ENCODE results near the gene AHR.

AHR gene

GRCh38 chr7:17298102-17298839 lies at the start of gene AHR:
TSS of gene AHR (plus strand) at chr7:17298652. CDS start at chr7:17299265, 613 bp downstream.
- DNase-seq, result peak; percentile 90

DNA sequence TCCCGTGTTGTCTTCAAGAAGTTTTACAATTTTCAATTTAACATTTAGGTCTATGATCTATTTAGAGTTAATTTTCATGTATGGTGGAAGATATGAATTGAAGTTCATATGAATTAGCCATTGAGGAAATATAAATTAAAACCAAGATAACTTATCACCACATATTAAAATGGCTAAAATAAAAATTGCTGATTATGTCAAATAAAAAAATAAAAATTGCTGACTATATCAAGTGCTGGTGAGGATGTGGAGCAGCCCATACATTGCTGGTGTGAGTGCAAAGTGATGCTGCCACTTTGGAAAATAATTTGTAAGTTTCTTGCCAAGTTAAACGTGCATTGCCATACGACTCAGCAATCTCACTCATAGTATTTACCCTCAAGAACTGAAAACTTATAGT lies 44.6 kb upstream of the AHR start:
- DNase-seq, result no peak

DNA sequence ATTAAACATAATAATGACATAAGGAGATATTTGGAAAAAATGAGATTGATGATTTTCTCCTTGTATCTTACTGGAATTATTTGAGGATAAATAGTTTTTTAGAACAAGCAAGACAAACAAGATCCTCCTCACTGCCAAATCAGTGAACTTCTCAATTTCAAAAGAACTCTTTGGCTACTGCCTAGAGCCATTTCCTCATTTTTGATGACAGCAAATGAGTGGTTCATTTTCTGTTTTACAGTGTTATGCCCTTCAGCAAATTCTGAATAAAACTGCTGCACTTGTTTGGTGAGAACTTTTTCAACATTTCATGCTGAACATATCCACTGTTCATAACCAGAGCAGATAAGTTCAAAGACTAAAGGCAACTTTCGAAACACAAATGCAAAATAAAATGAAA lies 42.5 kb upstream of the AHR start:
- DNase-seq, result no peak

DNA sequence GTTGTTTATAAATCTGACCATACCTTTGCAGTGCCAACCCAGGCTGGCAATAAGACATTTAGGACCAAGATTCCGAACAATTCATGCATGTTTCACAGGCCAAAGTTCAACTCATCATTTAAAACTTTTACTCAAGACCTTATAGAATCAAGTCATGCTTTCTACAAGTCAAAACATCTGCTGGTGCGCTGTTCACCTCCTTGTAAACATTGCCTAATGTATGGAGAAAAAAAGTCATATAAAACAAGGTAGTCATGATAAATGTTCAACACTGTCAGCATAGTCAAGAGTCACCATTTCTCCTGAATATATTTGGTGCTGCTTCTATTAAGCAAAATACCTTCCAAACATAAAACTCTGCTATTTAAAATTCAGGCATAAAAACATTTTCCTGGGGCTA lies 42.1 kb upstream of the AHR start:
- no peak for DNase-seq

DNA sequence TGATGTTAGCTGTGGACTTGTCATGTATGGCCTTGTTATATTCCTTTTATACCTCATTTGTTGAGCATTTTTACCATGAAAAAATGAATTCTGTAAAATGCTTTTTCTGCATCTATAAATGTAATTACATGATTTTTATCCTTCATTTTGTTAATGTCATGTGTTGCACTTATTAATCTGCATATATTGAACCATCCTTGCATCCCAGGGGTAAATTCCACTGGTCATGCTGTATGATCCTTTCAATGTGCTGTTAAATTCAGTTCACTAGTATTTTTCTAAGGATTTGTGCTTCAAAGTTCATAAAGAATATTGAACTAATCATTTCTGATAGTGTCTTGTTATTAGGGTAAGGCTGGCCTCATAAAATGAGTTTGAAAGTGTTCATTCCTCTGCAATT lies 31.9 kb upstream of the AHR start:
- no peak for DNase-seq

- no peak for DNase-seq
Measured at GRCh38 chr7:17269341-17270221, 28.9 kb upstream of the AHR start.

GRCh38 chr7:17274551-17275245 lies 23.8 kb upstream of the AHR start:
- DNase-seq, result no peak

- no peak for DNase-seq
Measured at GRCh38 chr7:17275749-17276671, 22.4 kb upstream of the AHR start.

- no peak for DNase-seq
Measured at GRCh38 chr7:17279061-17279460, 19.4 kb upstream of the AHR start.

DNA sequence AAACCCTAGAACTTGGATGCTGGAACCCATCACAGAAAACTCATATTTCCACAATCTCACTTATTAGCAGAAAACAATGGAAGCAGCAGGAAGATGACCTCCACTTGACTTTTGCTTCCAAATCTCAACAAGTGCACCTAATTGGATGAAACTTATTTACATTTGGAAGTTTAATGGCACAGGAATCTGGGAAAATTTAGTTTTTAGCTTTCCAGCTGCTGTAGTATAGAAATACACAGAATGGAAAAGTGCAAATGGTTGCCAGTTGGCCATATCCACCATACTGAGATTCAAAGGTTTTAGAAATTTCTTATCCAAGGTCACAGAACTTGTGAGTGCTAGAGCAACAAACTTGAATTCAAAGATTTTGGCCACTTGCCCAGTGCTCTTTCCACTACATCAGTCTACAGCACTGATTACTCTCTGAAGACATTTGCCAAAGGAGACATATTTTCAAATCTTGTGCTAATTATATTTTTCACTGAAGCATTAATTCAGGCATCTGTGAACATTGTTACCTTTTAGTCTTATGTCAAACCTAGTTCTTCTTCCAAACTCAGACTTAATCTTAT lies 9.3 kb upstream of the AHR start:
- no peak for DNase-seq

GRCh38 chr7:17292843-17293242 lies 5.6 kb upstream of the AHR start:
- DNase-seq, result no peak

DNA sequence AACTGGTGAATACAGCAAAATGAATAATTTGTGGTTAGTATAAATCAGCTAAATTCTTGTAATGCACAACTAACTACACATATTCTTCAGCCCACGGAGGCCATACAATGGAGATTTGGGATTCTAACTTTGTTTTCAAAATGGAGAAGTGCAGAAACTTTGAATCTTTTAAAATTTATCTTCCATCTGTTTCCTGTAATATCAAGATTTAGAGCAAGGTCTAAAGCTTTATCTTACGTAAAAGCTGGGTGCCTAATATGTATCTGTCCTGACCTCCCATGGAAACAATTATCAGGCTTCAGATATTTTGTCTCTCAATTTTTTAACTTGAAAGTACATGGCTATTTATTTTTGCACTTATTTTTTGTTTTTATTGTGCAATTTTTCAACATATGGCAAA lies 5.0 kb upstream of the AHR start:
- DNase-seq, result no peak

DNA sequence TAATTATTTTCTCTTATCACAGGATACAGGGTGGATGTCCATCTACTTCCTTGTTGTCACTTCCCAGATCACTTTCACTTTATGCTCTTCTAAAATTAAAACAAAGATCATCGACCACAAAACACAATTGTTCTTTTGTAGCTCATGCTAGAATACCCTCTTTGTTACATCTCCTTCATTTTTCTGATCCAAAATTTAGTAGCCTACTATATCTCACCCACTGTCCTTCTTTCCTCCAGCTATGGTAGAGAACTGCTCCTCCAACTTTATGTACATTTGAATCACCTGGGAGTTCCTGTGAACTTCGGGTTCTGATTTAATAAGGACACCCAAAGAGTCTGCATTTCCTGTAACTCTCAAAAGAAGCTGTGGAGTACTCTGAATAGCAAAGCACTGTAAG lies 1.2 kb upstream of the AHR start:
- DNase-seq, result no peak

GRCh38 chr7:17298840-17299482 lies 509 bp downstream of the AHR start:
- DNase-seq, result peak; percentile 63

DNA sequence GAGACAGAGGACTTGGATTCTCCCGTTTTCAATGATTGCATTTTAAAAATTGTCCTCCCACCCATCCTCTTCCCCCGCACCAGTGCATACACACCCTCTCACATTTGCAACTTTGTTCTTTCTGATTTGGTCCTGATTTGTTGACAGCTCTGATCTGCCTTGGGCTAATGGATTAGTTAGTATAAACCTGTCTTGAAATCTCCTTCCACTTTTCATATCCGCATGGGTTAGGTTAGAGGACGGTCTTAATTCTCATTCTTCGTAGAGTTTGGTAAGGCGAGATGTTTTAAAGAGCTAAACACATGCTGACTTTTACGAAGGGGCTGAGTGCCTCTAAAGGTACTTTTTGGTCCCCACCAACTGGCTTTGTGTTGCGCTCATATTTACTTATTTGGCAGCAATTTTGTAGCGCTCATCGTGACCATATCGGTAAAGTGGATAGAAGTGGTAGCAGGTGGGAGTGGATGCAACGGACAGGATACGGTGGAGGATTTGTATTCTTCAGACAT lies 1.1 kb downstream of the AHR start:
- DNase-seq, result no peak

DNA sequence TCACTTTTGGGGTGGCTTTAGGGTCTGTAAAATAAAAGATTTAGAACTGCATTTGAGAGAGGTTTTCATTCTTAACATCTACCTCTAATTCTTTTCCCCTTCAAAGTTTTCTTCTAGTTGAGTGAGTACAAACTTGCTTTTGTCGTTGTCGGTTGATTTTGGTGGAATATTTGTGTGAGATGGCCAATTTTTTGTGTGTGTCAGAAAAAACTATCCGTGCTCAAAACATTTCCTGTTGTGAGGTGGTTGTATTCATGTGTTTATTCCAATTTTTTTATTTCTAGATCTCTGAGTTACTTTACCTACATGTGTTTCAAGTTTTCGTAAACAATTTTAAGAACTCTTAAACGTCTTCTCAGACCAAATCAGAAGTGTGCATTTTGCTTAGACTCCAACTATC lies 1.6 kb downstream of the AHR start:
- DNase-seq, result no peak

DNA sequence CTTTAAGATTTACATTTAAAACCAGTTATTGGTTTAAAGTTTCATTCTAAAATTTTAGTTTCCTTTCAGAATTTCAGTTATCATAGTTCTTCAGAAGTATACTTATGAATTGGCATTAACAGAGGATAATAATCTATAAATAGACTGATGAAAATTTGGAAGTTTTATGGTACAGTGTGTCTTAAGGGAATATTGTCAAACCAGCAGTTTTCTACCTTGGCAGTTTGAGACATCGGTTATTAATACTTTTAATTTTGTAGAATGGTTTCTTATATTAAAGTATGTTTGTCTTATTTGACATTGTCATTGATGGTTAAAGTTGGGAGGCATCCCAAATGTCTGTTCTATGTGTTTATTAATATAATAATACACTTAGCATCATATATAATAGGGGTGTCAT lies 2.0 kb downstream of the AHR start:
- no peak for DNase-seq

GRCh38 chr7:17301471-17302456 lies 3.3 kb downstream of the AHR start:
- peak; percentile 27 for DNase-seq

GRCh38 chr7:17302575-17303142 lies 4.2 kb downstream of the AHR start:
- DNase-seq, result no peak

GRCh38 chr7:17304926-17305325 lies 6.5 kb downstream of the AHR start:
- DNase-seq, result no peak

All from stimulated activated CD4-positive, alpha-beta T cell treated with anti-CD3 and anti-CD28 coated beads, Interleukin-4, amount 100 ng/mL, for 1 hour (primary cell).